GM23338 (cell line): ENCODE results near the gene SURF4. TPM values are rescaled to one million over a fixed set of nuclear protein-coding genes. Genes with fewer than 3 reads are reported as not detected.

Experiments
- ATAC-seq: fragments of 200-7000 bp; cut with Tn5 transposase; 3 replicates; pipeline ENCODE4 v1.9.1; 2020
- DNase-seq: peaks from one replicate; pipeline ENCODE4 v3.0.0-alpha.2; 2015; ENCODE audit warnings: low spot score
- H2AFZ ChIP-seq: fragments of 200-600 bp; sonication (generic); 2 replicates; pipeline ENCODE4 v1.8.0; 2016; ENCODE audit warnings: antibody characterized with exemption, mild to moderate bottlenecking, moderate library complexity
- H3F3A ChIP-seq: fragments of 200-600 bp; sonication (generic); replicated peaks from 2 replicates; pipeline ENCODE4 v1.8.0; 2017; ENCODE audit warnings: antibody characterized with exemption, mixed run types, low read depth
- H3K27ac ChIP-seq: fragments of 200-600 bp; sonication (generic); 2 replicates; pipeline ENCODE4 v1.6.1; 2016; ENCODE audit warnings: low read depth
- H3K27me3 ChIP-seq: fragments of 200-600 bp; sonication (generic); 2 replicates; pipeline ENCODE4 v1.8.0; 2016; ENCODE audit warnings: mild to moderate bottlenecking, mixed run types, moderate library complexity; ENCODE audit not compliant: insufficient read depth
- H3K36me3 ChIP-seq: fragments of 200-600 bp; sonication (generic); 2 replicates; pipeline ENCODE4 v1.8.0; 2016; ENCODE audit warnings: mild to moderate bottlenecking; ENCODE audit not compliant: insufficient read depth
- H3K4me1 ChIP-seq: fragments of 200-600 bp; sonication (generic); 2 replicates; pipeline ENCODE4 v1.8.0; 2016; ENCODE audit warnings: mild to moderate bottlenecking, moderate library complexity; ENCODE audit not compliant: insufficient read depth
- H3K4me2 ChIP-seq: fragments of 200-600 bp; sonication (generic); 2 replicates; pipeline ENCODE4 v1.7.1; 2017; ENCODE audit warnings: mixed run types
- H3K4me3 ChIP-seq: fragments of 200-600 bp; sonication (generic); 2 replicates; pipeline ENCODE4 v1.6.1; 2016; ENCODE audit warnings: mixed run types
- H3K79me2 ChIP-seq: fragments of 200-600 bp; sonication (generic); replicated peaks from 2 replicates; pipeline ENCODE4 v1.8.0; 2017; ENCODE audit warnings: mild to moderate bottlenecking; ENCODE audit not compliant: insufficient read depth
- H3K9me2 ChIP-seq: fragments of 200-600 bp; sonication (generic); 2 replicates; pipeline ENCODE4 v1.8.0; 2017; ENCODE audit not compliant: insufficient read depth
- H4K20me1 ChIP-seq: fragments of 200-600 bp; sonication (generic); replicated peaks from 2 replicates; pipeline ENCODE4 v1.8.0; 2017; ENCODE audit warnings: mild to moderate bottlenecking; ENCODE audit not compliant: insufficient read depth
- H3K27ac Mint-ChIP-seq: 2 replicates; pipeline ENCODE4 v1.8.0; 2020; ENCODE audit warnings: inconsistent platforms, mild to moderate bottlenecking, moderate library complexity, mixed read lengths
- H3K27me3 Mint-ChIP-seq: 3 replicates; pipeline ENCODE4 v1.8.0; 2022; ENCODE audit warnings: low read depth, mild to moderate bottlenecking, moderate library complexity, mixed read lengths, inconsistent platforms; ENCODE audit not compliant: insufficient read depth, poor library complexity
- H3K36me3 Mint-ChIP-seq: 3 replicates; pipeline ENCODE4 v1.8.0; 2021; ENCODE audit warnings: low read depth, mild to moderate bottlenecking, inconsistent platforms, moderate library complexity, mixed read lengths
- H3K4me1 Mint-ChIP-seq: 3 replicates; pipeline ENCODE4 v1.8.0; 2020; ENCODE audit warnings: mild to moderate bottlenecking, inconsistent platforms, mixed read lengths
- H3K4me3 Mint-ChIP-seq: 3 replicates; pipeline ENCODE4 v1.8.0; 2021; ENCODE audit warnings: moderate library complexity, mild to moderate bottlenecking, inconsistent platforms, mixed read lengths
- H3K9me3 Mint-ChIP-seq: 3 replicates; pipeline ENCODE4 v1.8.0; 2020; ENCODE audit warnings: moderate library complexity, mild to moderate bottlenecking, inconsistent platforms, mixed read lengths
- CREB1 ChIP-seq: fragments of 250-450 bp; sonication (Bioruptor Pico); IDR thresholded peaks from 2 replicates; pipeline ENCODE4 v1.5.0; 2020; ENCODE audit warnings: low read depth, mild to moderate bottlenecking, moderate library complexity
- CTCF ChIP-seq, 2 experiments: fragments of 200-600 bp in 1 of 2; sonication (generic) in 1 of 2; conservative IDR thresholded peaks; 2 replicates each; pipeline versions ENCODE4 v1.5.1 to v1.6.1; 2016 to 2017; ENCODE audit warnings: antibody characterized with exemption in 2 of 2, low read depth in 2 of 2, mild to moderate bottlenecking in 2 of 2, moderate library complexity in 1 of 2
- ETS1 ChIP-seq: IDR thresholded peaks from 2 replicates; pipeline ENCODE4 v1.6.1; 2016; ENCODE audit warnings: antibody characterized with exemption
- EZH2 ChIP-seq: fragments of 200-600 bp; sonication (generic); IDR thresholded peaks from one replicate; pipeline ENCODE4 v1.8.0; 2017; ENCODE audit warnings: antibody characterized with exemption, mild to moderate bottlenecking, low read depth; ENCODE audit not compliant: unreplicated experiment
- EZH2phosphoT487 ChIP-seq: fragments of 200-600 bp; sonication (generic); IDR thresholded peaks from one replicate; pipeline ENCODE4 v1.8.1; 2018; ENCODE audit warnings: antibody characterized with exemption; ENCODE audit not compliant: unreplicated experiment
- JUNB ChIP-seq: IDR thresholded peaks from one replicate; pipeline ENCODE4 v1.6.1; 2016; ENCODE audit warnings: antibody characterized with exemption; ENCODE audit not compliant: unreplicated experiment
- NANOG ChIP-seq: IDR thresholded peaks from 2 replicates; pipeline ENCODE4 v1.6.1; 2016; ENCODE audit warnings: antibody characterized with exemption, borderline replicate concordance
- POLR2AphosphoS5 ChIP-seq: IDR thresholded peaks from 2 replicates; pipeline ENCODE4 v1.6.1; 2016; ENCODE audit warnings: antibody characterized with exemption, low read depth
- REST ChIP-seq: IDR thresholded peaks from one replicate; pipeline ENCODE4 v1.6.1; 2018; ENCODE audit warnings: antibody characterized with exemption; ENCODE audit not compliant: unreplicated experiment
- STAT1 ChIP-seq: IDR thresholded peaks from one replicate; pipeline ENCODE4 v1.6.1; 2016; ENCODE audit warnings: antibody characterized with exemption; ENCODE audit not compliant: unreplicated experiment
- ZNF114 ChIP-seq: fragments of 250-450 bp; sonication (Bioruptor Pico); IDR thresholded peaks from 2 replicates; pipeline ENCODE4 v1.5.0; 2020; ENCODE audit warnings: mild to moderate bottlenecking, moderate library complexity
- ZNF331 ChIP-seq: fragments of 250-450 bp; sonication (Bioruptor Pico); IDR thresholded peaks from 2 replicates; pipeline ENCODE4 v1.5.0; 2020; ENCODE audit warnings: low read depth, mild to moderate bottlenecking, moderate library complexity
- ZNF462 ChIP-seq: fragments of 250-450 bp; sonication (Bioruptor Pico); IDR thresholded peaks from 2 replicates; pipeline ENCODE4 v1.5.0; 2020; ENCODE audit warnings: mild to moderate bottlenecking, moderate library complexity
- polyA plus RNA-seq: library from polyadenylated mRNA; unstranded; fragments of >200 nt; fragmentation: Nextera tagmentation; extraction: Ambion mirVana; gene quantifications from 2 replicates; pipeline ENCODE4 v1.2.1, GENCODE V29; 2016
- total RNA-seq: library from RNA; depleted of rRNA; stranded (reverse); fragments of >200 nt; shearing (Covaris generic); gene quantifications from 2 replicates; pipeline ENCODE4 v1.2.3, GENCODE V29; 2014

SURF4 gene
- total and polyA plus RNA-seq, 2 experiments from 2014 or later, result 66.3 to 242 TPM

- H3K27ac ChIP-seq, result no peak overlapping the region
- no peak for ATAC-seq
- H3F3A ChIP-seq, result no peaks in the 10 kb centered on the region
- no peaks in the 10 kb centered on the region for H3K36me3 ChIP-seq
- no peak overlapping the region for H3K4me3 Mint-ChIP-seq
- no peaks in the 10 kb centered on the region for H3K4me1 Mint-ChIP-seq
- no peak for DNase-seq
- peaks cover 27% of the 10 kb centered on the region for H3K9me3 Mint-ChIP-seq
- no peaks in the 10 kb centered on the region for H3K9me2 ChIP-seq
- H3K4me3 ChIP-seq, result no peak overlapping the region
- H3K27ac Mint-ChIP-seq, result no peak overlapping the region
- TF ChIP-seq ZNF462 (no peak), JUNB (no peak), ZNF114 (CRISPR knock-in tag) (no peak), ETS1 (no peak), POLR2AphosphoS5 (no peak), REST (no peak), ZNF331 (CRISPR knock-in tag) (no peak), CTCF (conservative IDR thresholded peaks at IDR 0.05; ENCODE audit: low read depth in 2 of 2) (no peak), EZH2phosphoT487 (no peak), CREB1 (no peak), EZH2 (no peak), STAT1 (no peak), NANOG (no peak)
- H3K27me3 ChIP-seq, result no peaks in the 10 kb centered on the region
- no peaks in the 10 kb centered on the region for H3K4me1 ChIP-seq
- H3K27me3 Mint-ChIP-seq, result peaks cover 12% of the 10 kb centered on the region
- H3K36me3 Mint-ChIP-seq, result peaks cover 7% of the 10 kb centered on the region
- no peaks in the 10 kb centered on the region for H3K79me2 ChIP-seq
- no peak overlapping the region for H2AFZ ChIP-seq
- no peaks in the 10 kb centered on the region for H4K20me1 ChIP-seq
- no peak overlapping the region for H3K4me2 ChIP-seq
Observed at GRCh38 chr9:133322701-133323100, 53.2 kb downstream of the SURF4 start.
